HG02970 (cell line): ENCODE data around the gene NET1.
"Not testable (repeated sequence)": the region's sequence is repeated elsewhere in the genome, so short reads cannot be mapped to it uniquely, and the experiment has no call there.

Experiments used
- ATAC-seq: cut with Tn5 transposase; IDR thresholded peaks from one replicate; pipeline ENCODE4 v1.9.1; 2021; ENCODE audit warnings: mild to moderate bottlenecking, moderate library complexity, moderate number of reproducible peaks; ENCODE audit not compliant: unreplicated experiment, low FRiP score

Gene NET1

DNA sequence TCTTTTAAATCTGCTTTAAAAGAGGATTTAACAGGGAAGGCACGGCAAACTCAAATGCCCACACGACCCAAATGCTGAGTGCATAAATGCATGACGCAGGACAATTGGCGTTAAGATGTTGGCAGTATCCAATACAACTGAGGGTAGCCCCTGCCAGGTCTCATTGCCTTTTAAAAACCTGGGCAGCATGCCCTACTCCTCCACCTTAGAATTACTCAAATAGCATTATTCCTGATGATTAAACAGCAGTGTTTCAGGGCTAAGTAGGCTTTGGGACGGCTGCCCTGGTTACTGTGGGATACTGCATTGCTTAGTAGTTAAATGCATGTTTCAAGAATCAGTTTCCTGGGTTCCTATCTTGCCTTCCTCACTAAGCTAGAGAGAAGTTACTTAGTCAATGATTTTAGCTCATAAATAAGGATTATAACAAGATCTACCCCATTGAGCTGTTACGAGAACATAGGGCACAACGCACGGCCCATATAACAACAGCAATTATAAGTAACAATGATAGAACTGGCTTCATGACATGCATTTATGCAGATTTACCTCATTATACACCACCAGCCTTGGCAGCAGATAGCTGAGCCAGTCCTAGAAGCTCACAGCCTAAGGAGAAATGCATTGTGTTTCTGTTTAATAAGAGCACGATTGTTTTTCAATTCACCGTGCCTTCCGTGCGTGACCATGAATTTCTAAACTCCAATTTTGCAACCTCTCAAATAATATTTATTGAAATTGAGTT lies 15.6 kb upstream of the NET1 start:
- no peak for ATAC-seq

DNA sequence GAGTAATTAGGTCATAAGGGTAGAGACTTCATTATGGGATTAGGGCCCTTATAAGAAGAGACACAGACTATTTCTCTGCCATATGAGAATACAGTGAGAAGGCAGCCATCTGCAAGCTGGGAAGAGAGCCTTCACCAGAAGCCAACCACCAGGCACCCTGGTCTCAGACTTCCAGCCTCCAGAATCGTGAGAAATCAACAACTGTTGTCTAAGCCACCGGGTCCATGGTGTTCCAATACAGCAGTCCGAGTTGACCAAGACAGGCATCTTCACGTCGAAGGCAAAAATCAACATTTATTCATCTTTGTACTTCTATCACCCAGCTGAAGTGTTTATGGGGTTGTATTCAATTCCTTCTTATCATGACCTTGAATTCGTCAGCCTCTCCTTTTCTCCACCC lies 13.0 kb upstream of the NET1 start:
- no peak for ATAC-seq

DNA sequence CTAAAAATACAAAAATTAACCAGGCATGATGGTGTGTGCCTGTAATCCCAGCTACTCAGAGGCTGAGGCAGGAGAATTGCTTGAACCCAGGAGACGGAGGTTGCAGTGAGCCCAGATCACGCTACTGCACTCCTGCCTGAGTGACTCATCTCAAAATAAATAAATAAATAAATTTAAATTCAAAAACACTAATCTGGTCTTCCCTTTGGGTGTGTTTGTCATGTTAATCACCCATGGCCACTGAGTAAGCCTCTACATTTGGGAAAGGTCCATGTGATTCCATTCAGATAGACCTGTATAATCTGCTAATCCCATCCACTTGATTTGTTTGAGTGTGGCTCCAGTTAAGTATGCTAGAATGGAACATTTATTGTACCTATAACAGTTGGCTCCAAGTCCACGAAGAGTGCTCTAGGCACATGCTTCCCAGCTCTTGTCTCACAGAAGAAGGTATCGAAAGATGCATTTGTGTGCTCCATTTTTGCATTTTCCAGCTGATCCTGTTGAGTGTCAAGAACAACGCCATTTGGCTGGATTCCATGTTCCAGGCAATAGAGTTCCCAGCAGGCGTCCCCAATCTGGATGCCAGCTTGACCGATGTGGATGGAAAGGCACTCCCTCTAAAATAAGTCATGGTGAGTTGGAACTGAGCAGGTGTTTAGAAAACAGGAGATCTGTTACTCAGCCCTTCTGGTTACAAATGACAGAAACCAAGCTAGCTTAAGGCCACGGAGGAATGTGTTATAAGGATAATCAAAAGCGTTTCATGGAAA lies 11.7 kb upstream of the NET1 start:
- ATAC-seq: no peak

DNA sequence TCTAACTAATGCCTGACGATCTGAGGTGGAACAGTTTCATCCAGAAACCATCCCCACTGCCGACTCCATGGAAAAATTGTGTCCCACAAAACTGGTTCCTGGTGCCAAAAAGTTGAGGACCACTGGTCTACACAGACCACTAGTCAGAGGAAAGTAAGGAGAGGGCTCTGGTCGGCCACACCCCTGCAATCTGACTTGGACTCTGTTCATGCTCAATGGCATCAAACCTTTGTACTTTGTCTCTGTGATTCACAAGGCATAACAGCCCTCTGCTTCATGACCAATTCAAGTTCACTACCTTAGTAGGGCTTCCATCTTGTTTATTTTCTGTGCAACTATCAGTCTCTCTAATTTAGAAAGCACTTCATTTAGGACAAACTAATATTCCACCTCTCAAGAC lies 9.6 kb upstream of the NET1 start:
- no peak for ATAC-seq

DNA sequence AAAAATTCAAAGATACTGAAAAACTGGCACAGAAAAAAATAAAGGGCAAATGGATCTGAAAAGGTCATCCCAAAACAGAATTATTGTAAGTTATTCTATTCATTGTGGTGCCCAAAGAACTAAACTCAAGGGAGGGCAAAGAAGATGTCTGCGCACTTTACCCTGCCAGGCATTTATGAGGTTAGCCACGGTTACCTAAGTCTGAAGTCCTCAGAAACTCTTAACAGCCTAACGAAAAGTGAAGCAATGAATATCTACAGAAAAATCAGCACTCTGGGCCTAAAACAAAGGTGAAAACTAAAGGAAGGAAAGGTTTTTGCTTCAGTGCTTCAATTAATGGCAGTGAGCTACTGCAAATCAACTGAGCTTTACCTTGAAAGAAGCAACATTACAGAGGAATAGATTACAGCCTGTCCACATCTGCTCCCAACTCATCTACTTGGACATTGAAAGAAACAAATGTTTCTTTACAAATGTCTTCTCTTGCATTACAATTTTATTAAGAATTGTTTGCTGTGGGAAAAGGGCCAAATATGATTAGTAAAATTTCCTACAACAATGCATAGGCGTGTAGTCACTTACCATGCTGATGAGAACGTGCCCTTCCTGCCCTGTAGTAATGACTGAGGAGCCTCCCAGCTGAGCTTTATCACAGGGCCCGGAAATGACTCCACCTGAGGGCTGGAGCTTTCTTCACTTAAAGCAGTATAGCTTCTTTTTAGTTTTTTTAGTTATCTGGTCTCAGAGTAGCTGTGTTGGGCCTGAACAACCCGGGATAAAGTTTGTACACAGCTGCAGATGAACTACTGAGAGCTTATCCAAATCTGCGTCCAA lies 7.9 kb upstream of the NET1 start, which contains the start of gene TUBAL3:
Gene TUBAL3 (minus strand): TSS at position 621 of the 834 bp plus-strand sequence. CDS start 36 bp downstream, at position 585.
- no peak for ATAC-seq

DNA sequence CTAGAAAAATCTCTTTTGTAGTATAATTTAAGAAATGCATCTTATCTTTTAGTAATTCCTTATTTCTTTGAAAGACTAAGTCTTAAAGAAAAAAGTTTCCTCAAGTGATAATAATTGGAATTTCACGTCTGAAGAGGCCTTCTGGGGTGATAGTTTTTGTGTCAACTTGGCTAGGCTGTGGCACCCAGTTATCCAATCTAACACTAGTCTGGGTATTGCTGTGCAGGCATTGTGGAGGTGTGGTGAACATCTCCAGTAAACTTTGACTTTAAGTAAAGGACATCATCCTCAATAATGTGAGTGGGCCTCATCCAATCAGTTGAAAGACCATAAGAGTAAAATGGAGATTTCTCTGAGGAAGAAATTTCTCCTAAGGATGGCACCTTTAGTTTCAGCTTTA lies 5.4 kb upstream of the NET1 start:
- ATAC-seq: no peak

DNA sequence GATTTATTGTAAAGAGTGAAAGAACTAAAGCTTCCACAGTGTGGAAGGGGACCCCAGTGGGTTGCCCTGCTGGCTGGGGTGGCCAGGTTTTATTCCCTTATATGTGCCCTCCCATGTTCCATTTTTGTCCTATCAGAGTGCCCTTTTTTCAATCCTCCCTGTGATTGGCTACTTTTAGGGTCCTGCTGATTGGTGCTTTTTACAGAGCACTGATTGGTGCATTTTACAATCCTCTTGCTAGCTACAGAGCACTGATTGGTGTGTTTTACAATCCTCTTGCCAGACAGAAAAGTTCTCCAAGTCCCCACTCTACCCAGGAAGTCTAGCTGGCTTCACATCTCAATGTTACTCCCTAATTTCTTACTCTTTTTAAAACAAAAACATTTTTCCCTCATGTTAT lies 1.6 kb upstream of the NET1 start:
- ATAC-seq: not testable (repeated sequence)

DNA sequence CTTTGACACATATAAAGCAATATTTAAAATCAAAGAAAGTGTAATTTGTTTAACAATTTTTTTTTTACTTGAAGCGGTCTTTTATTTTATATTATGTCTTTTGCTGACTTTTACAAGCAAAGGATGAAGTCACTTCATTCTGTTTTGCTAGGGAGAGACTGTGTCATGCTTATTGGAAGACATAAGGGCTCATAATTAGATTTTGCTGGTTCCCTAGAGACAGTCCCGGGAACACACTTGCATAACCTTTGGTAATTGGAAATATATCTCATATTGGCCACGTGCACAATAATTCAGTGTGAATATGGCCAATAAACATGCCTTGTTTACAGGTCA lies 448 bp upstream of the NET1 start:
- ATAC-seq: no peak

DNA sequence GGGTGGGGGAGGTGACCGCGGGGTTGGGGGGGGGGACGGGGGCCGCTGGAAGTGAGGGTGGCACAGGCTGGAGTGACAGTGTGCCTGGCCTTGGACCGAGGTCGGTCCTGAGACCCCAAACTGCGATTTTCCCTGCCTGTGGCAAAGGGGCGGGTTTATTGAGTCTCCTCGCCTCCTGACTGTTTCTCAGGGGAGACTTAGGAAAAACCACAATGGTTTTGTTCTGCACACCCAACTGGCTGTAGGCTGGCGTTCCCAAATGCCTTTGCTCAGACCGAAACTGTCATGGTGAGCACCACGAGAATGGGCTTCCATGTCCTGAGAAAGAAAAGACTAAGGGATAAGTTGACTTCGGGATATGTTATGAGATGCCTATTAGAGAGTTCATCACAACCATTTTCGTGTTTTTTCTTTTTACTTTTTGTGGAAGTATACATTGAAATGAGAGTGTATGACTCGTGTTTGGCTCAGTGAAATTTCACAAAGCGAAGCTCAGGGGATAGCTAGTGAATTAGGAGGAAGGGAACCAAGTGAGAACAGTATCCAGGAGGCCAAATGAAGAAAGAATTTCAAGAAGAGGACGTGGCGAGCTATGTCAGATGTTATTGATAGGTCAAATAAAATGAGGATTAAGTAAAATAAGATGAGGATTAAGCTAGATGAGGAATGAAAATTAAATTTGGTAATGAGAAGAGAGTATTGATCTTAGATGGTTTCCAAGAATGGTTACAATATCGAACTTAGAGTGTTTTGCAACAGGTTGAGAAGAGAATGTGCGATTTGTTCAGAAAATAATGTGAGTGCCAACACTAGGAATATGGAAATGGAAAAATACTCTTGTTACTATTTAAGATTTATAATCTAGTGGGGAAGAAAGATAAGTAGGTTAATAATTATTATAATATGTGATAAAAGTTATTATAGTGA lies 918 bp downstream of the NET1 start:
- no peak for ATAC-seq

DNA sequence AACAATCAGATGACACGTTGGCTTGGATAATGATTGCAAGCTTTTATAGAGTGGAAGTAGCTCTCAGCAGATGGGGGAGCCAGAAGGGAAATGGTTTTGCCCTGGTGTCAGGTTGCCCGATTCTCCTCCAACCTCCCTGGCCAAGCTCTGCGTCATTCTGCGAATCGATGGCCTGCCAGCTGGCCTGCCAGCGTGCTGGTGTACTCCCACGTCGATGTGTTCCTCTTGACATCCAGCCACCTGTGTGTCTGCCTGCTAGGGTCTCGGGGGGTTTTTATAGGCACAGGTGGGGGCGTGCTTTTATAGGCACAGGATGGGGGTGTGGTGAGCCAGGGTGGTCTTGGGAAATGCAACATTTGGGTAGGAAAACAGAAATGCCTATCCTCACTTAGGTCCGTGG lies 4.6 kb downstream of the NET1 start:
- ATAC-seq: no peak

DNA sequence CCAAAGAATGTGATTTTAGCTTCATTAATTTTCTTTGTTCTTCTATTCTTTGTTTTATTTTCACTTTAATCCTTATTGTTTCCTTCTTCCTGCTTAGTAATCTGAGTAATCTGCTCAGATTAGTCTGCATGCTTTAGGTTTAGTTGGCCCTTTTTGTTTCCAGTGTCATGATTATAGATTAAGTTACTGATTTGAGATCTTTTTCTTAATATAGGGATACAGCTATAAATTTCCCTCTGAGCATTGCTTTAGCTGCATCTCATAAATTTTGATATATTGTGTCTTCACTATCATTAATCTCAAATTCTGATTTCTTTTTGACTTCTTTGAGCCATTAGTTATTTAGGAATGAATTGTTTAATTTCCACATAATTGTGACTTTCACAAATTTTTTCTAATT lies 6.2 kb downstream of the NET1 start:
- ATAC-seq: no peak

DNA sequence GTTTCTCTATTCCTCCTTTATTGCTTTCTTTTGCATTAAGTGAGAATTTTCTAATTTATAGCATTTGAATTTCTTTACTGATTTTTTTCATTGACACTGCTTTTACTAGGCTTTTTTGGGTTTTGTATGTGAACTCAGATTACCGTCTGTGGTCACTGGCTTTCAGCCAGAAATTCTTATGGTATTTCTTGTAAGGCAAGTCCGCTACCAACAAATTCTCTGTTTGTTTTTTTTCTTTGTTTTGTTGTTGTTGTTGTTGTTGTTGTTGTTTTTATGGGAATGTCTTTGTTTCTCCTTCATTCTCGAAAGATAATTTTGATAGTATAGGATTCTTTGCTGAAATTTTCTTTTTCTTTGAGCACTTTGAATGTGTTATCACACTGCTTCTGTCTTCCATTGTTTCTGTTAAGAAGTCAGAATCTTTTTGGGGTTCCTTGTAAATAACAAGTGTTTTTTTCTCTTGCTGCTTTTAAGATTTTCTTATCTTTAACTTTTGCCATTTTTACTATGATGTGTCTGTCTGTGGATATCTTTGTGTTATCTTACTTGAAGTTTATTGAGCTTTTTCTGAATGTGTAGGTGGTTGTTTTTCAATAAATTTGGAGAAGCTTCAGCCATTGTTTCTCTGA lies 7.2 kb downstream of the NET1 start:
- ATAC-seq: no peak

DNA sequence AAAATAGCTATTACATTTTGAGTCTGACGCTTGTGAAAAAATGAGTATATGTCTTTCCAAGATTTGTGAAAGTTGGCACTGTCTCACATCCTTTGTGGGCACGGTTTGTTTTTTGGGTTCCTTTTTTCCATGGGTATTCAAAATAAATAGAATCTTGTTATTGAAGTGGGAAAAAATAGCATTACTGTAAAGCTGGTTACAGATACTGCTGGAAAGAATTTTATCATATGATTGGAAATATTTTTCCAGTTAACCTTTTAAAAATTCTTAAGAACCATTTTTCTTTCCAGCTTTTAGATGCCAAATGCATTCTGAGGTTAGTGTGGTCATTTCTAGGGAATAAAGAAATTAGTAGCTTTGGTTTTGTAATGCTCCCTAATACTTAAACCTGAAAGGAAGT lies 11.4 kb downstream of the NET1 start:
- ATAC-seq: no peak

DNA sequence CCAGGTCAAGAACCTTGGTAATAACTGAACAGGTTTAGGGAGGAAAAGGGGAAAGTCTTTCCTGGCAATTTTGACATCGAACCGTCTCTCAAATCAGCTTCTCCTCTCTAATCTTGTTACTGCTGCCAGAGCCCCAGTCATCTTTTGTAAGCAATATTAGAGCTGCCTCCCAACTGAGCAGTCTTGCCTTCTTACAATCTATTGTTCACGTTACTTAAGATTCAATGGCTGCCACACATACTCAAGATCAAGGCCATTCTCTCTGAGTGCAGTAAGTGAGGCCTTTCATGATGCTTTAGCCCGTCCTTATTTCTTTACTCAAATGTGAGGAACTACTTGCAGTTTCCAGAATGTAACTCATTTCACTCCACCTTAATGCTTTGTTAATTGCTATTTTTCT lies 12.4 kb downstream of the NET1 start:
- ATAC-seq: no peak

DNA sequence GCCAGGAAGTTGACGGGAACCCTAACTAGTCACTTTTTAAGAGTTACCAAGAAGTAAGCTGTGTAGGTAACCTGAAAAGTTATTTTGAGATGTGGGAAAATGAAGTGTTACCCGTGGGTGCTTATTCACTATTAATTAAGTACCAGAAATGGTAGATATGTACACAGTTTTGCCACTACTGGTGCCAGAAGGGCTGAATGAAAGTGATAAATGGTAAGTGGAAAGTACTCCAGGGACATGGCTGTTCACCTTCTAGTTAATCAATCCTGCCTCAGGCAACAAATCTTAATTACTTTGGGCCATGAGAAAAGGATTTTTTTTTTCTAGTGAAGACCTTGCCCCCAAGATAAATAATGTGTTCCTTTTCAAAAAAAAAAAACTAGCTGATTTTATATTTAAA lies 15.8 kb downstream of the NET1 start:
- no peak for ATAC-seq

DNA sequence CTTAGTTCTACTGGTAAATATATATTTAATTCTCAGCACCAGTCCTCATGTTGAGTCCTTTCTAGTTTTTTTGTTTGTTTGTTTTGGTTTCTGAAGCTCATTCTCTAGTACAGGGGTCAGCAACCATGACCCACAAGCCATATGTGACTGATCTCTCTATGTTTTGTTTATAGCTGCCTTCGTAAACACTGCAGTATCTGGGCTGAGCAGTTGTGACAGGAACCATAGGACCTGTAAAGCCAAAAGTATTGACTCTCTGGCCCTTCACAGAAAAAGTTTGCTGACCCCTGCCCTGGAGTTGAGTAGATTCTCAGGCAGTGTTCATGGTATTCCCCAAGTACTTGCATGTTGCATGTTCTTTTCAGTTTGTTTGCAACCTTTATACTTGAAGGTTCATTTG lies 20.8 kb downstream of the NET1 start:
- no peak for ATAC-seq

DNA sequence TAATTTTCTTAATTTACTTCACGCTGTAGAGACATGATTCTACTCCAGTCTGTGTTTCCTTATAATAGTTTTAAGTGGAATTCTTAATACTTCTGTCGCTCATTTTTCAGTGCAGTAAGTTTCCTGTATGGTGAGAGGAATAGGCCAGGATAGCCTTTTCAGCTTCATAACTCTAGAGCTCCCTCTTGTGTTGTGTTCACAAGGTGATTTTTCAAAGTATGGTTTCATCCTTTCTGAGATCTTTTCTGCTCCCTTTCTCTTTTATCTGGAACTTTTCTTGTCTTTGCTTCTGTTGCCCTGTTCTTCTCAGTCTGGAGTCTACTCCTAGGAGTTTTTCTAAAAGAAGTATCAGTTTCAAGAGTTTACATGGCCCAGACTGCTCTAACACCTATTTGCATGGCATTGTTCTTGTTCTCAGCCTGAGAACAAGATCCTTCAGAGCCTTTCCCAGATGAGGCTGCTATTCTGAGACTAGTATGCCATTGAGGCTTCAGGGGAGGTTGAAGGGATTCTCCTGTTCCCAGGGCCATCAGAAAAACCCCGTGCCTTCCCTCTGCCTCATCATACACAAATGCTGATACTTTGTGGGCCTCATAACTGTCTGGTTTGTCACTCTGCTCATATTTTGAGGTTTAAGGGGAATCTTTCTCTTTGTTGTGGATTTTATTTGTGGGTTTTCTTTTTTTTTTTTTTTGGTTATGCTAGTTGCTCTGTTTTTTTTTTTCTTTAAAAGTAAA lies 21.8 kb downstream of the NET1 start:
- no peak for ATAC-seq

DNA sequence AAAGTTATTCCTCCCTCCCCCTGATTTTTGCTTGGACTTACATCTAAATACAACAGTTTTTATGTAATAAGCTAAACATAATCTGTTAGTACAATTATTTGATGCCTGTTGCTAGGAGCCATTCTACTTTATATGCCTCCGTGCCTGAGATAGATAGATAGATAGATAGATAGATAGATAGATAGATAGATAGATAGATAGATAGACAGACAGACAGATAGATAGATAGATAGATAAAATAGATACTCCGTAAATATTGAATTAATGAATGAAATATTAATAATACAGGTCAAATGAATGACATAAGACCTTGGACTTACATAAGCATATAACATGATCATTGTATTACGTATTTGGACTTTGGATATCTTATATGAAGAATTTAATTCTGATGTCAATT lies 23.0 kb downstream of the NET1 start:
- ATAC-seq: no peak

DNA sequence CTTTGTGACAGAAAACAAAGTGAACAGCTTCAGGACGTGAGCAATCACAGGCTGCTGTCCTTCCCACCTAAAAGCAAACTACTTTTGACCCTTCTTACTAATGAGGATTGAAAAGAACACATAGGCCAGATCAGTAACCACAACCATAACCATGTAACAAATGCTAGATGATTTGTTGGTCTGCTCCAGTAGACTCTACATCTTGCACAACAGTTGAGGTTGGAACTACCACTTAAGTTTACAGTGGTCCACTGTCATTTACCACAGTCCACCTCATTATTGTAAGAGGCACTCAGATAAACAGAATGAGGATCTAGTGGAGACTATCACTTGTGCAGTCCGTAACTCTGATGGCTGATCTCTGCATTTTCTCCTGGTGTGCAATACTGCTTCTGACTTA lies 27.8 kb downstream of the NET1 start:
- ATAC-seq: no peak
